HEK293 (cell line): Measurements from ENCODE around the gene CCBE1.

Experiments
- CTCF ChIA-PET: fragments of 350-600 bp; formaldehyde crosslinking; extraction: SDS; loops from one replicate; lab custom pipeline; 2021; ENCODE audit warnings: antibody characterized with exemption; lab: Yijun Ruan, JAX
- POLR2A ChIA-PET: fragments of 300-600 bp; formaldehyde crosslinking; extraction: SDS; loops from one replicate; lab custom pipeline; 2020; ENCODE audit warnings: antibody characterized with exemption, inconsistent platforms; lab: Yijun Ruan, JAX
- H3K27ac ChIP-seq: fragments of 200-500 bp; sonication (Bioruptor generic); 2 replicates; pipeline ENCODE4 v1.5.1; 2014; ENCODE audit warnings: low read depth, low read length, control low read depth, inconsistent platforms; ENCODE audit errors: extremely low read depth
- H3K36me3 ChIP-seq, 2 experiments: fragments of 200-500 bp in 1 of 2; sonication (Bioruptor generic) in 1 of 2; 1 replicate in 1 of 2; 2 replicates in 1 of 2; pipeline ENCODE4 v1.5.1; 2014 to 2017; ENCODE audit warnings: inconsistent platforms in 2 of 2, low read length in 2 of 2; ENCODE audit not compliant: control insufficient read depth in 2 of 2, insufficient read depth in 1 of 2
- H3K4me1 ChIP-seq: fragments of 200-500 bp; sonication (Bioruptor generic); 2 replicates; pipeline ENCODE4 v1.5.1; 2014; ENCODE audit warnings: mild to moderate bottlenecking, low read length, inconsistent platforms; ENCODE audit not compliant: control insufficient read depth, insufficient read depth
- H3K4me3 ChIP-seq: 2 replicates; pipeline ENCODE4 v1.5.1; 2011; ENCODE audit warnings: low read depth, mild to moderate bottlenecking, control low read depth, low read length, moderate library complexity
- H3K9me3 ChIP-seq: fragments of 200-500 bp; sonication (Bioruptor generic); 2 replicates; pipeline ENCODE4 v1.5.1; 2014; ENCODE audit warnings: low read depth, low read length, inconsistent platforms; ENCODE audit not compliant: control insufficient read depth, insufficient read depth
- AEBP2 ChIP-seq: fragments of 450-650 bp; formaldehyde crosslinking; IDR thresholded peaks from 2 replicates; pipeline ENCODE4 v1.5.1; 2016; ENCODE audit warnings: missing biosample characterization, missing genetic modification characterization, borderline replicate concordance
- EGR2 ChIP-seq: fragments of 450-650 bp; formaldehyde crosslinking; IDR thresholded peaks from 2 replicates; pipeline ENCODE4 v1.5.1; 2016; ENCODE audit warnings: low read depth, missing biosample characterization, missing genetic modification characterization
- KLF16 ChIP-seq: fragments of 450-650 bp; formaldehyde crosslinking; IDR thresholded peaks from 2 replicates; pipeline ENCODE4 v1.5.1; 2017; ENCODE audit warnings: missing biosample characterization, missing genetic modification characterization
- MEIS1 ChIP-seq: sonication (generic); formaldehyde crosslinking; IDR thresholded peaks from 2 replicates; pipeline ENCODE4 v1.8.1; 2022; ENCODE audit warnings: missing genetic modification reagents, mild to moderate bottlenecking, borderline replicate concordance
- MZF1 ChIP-seq: fragments of 450-650 bp; formaldehyde crosslinking; IDR thresholded peaks from 2 replicates; pipeline ENCODE4 v1.5.1; 2017; ENCODE audit warnings: missing biosample characterization, missing genetic modification characterization, borderline replicate concordance
- PATZ1 ChIP-seq: fragments of 450-650 bp; formaldehyde crosslinking; IDR thresholded peaks from 2 replicates; pipeline ENCODE4 v1.5.1; 2016; ENCODE audit warnings: missing biosample characterization, missing genetic modification characterization
- PRDM4 ChIP-seq: fragments of 450-650 bp; formaldehyde crosslinking; IDR thresholded peaks from 2 replicates; pipeline ENCODE4 v1.5.1; 2017; ENCODE audit warnings: missing biosample characterization, missing genetic modification characterization
- ZBTB44 ChIP-seq: fragments of 450-650 bp; IDR thresholded peaks from 2 replicates; pipeline ENCODE4 v1.5.1; 2018; ENCODE audit warnings: missing biosample characterization, mild to moderate bottlenecking, missing genetic modification characterization
- ZNF211 ChIP-seq: fragments of 450-650 bp; formaldehyde crosslinking; IDR thresholded peaks from 2 replicates; pipeline ENCODE4 v1.5.1; 2016; ENCODE audit warnings: low read depth, missing biosample characterization, missing genetic modification characterization
- ZNF248 ChIP-seq: fragments of 450-650 bp; formaldehyde crosslinking; IDR thresholded peaks from 2 replicates; pipeline ENCODE4 v1.5.1; 2017; ENCODE audit warnings: missing biosample characterization, missing genetic modification characterization
- ZNF391 ChIP-seq: fragments of 450-650 bp; formaldehyde crosslinking; IDR thresholded peaks from 2 replicates; pipeline ENCODE4 v1.5.1; 2016; ENCODE audit warnings: low read depth, missing biosample characterization, missing genetic modification characterization, borderline replicate concordance
- ZNF398 ChIP-seq: fragments of 450-650 bp; formaldehyde crosslinking; IDR thresholded peaks from 2 replicates; pipeline ENCODE4 v1.5.1; 2017; ENCODE audit warnings: missing biosample characterization, missing genetic modification characterization
- ZNF513 ChIP-seq: fragments of 450-650 bp; IDR thresholded peaks from 2 replicates; pipeline ENCODE4 v1.5.1; 2018; ENCODE audit warnings: missing biosample characterization, missing genetic modification characterization
- ZNF514 ChIP-seq: fragments of 450-650 bp; formaldehyde crosslinking; IDR thresholded peaks from 2 replicates; pipeline ENCODE4 v1.5.1; 2016; ENCODE audit warnings: missing biosample characterization, missing genetic modification characterization
- ZNF530 ChIP-seq: fragments of 450-650 bp; formaldehyde crosslinking; IDR thresholded peaks from 2 replicates; pipeline ENCODE4 v1.5.1; 2016; ENCODE audit warnings: low read depth, missing biosample characterization, missing genetic modification characterization
- ZNF600 ChIP-seq: fragments of 450-650 bp; formaldehyde crosslinking; IDR thresholded peaks from 2 replicates; pipeline ENCODE4 v1.5.1; 2016; ENCODE audit warnings: missing biosample characterization, missing genetic modification characterization
- ZNF610 ChIP-seq: fragments of 450-650 bp; formaldehyde crosslinking; IDR thresholded peaks from 2 replicates; pipeline ENCODE4 v1.5.1; 2016; ENCODE audit warnings: missing biosample characterization, missing genetic modification characterization, borderline replicate concordance
- ZNF692 ChIP-seq: fragments of 450-650 bp; formaldehyde crosslinking; IDR thresholded peaks from 2 replicates; pipeline ENCODE4 v1.5.1; 2016; ENCODE audit warnings: missing biosample characterization, missing genetic modification characterization
- ZSCAN4 ChIP-seq: fragments of 450-650 bp; formaldehyde crosslinking; IDR thresholded peaks from 2 replicates; pipeline ENCODE4 v1.5.1; 2017; ENCODE audit warnings: missing biosample characterization, missing genetic modification characterization

Gene CCBE1

GRCh38 chr18:59736061-59736460 lies 38.8 kb upstream of the CCBE1 start:
- no peak overlapping the region for H3K27ac ChIP-seq
- POLR2A ChIA-PET, result no interaction called here
- CTCF ChIA-PET, result interaction anchor here (3.6 kb wide), 1 partner anchor 39 kb away, joined by 12 read pairs; the partner anchor contains the start of gene CCBE1
- no peaks in the 10 kb centered on the region for H3K9me3 ChIP-seq
- H3K36me3 ChIP-seq, result no peaks in the 10 kb centered on the region
- TF ChIP-seq ZNF211 (tag by site-specific recombination) (no peak), ZNF398 (tag by site-specific recombination) (no peak), PRDM4 (tag by site-specific recombination) (no peak), ZNF391 (tag by site-specific recombination) (no peak), EGR2 (tag by site-specific recombination) (no peak), MZF1 (no peak), ZSCAN4 (tag by site-specific recombination) (no peak), ZNF600 (tag by site-specific recombination) (no peak), PATZ1 (tag by site-specific recombination) (no peak), ZNF692 (tag by site-specific recombination) (no peak), ZNF530 (no peak), ZBTB44 (tag by site-specific recombination) (no peak), ZNF248 (tag by site-specific recombination) (no peak), ZNF514 (tag by site-specific recombination) (no peak), MEIS1 (CRISPR knock-in tag) (no peak), KLF16 (tag by site-specific recombination) (no peak), ZNF513 (tag by site-specific recombination) (no peak), AEBP2 (no peak), ZNF610 (no peak)
- no peaks in the 10 kb centered on the region for H3K4me1 ChIP-seq
- no peak overlapping the region for H3K4me3 ChIP-seq
